HepG2 (cell line): ENCODE measurements around the gene CACNG7. TPM values are rescaled to one million over a fixed set of nuclear protein-coding genes. Genes with fewer than 3 reads are reported as not detected.
A peak's percentile ranks its signal among the peaks of the same experiment; 100 is the strongest.

Source experiments
- ATAC-seq: fragments of 200-7000 bp; cut with Tn5 transposase; 3 replicates; pipeline ENCODE4 v1.9.1; 2020; ENCODE audit warnings: mild to moderate bottlenecking, moderate library complexity
- BruUV-seq: library from RNA; stranded (reverse); fragments of 400-500 nt; replicated peaks from 2 replicates; lab custom pipeline; 2021; lab: Mats Ljungman, UMichigan
- CTCF ChIA-PET: fragments of 300-600 bp; formaldehyde crosslinking; extraction: SDS; loops from one replicate; lab custom pipeline; 2021; ENCODE audit warnings: low total read pairs, inconsistent platforms, low intra/inter-chr PET ratio; lab: Yijun Ruan, JAX
- POLR2A ChIA-PET: fragments of 350-600 bp; sonication (Branson Sonifier 250); formaldehyde crosslinking; loops from one replicate; lab custom pipeline; 2020; ENCODE audit warnings: antibody characterized with exemption, inconsistent platforms; lab: Yijun Ruan, JAX
- DNase-seq: peaks from one replicate; pipeline ENCODE4 v3.0.0-alpha.2; 2015; ENCODE audit warnings: low spot score
- FAIRE-seq: peaks from 3 replicates; lab custom pipeline; 2011; peaks lifted over from hg19 to GRCh38; lab: Jason Lieb, UNC
- H2AFZ ChIP-seq: one replicate; pipeline ENCODE4 v1.6.1; 2011; ENCODE audit warnings: low read length, inconsistent platforms
- H3K27ac ChIP-seq: fragments of 300-600 bp; 3 replicates; pipeline ENCODE4 v1.8.0; 2011; ENCODE audit warnings: mixed run types, mild to moderate bottlenecking, mixed read lengths, low read length, inconsistent platforms; ENCODE audit not compliant: insufficient read depth; ENCODE audit errors: extremely low read length
- H3K27me3 ChIP-seq, 2 experiments: fragments of 200-600 bp in 1 of 2; 2 replicates in 1 of 2; 3 replicates in 1 of 2; pipeline versions ENCODE4 v1.6.0 to v1.8.0; 2011; ENCODE audit warnings: low read length in 2 of 2, mild to moderate bottlenecking in 2 of 2, moderate library complexity in 2 of 2, inconsistent platforms in 1 of 2; ENCODE audit not compliant: insufficient read depth in 2 of 2, control insufficient read depth in 1 of 2
- H3K36me3 ChIP-seq, 2 experiments: fragments of 200-600 bp in 1 of 2; replicated peaks in 1 of 2; 2 replicates in 1 of 2; 3 replicates in 1 of 2; pipeline versions ENCODE4 v1.5.1 to v1.8.0; 2011; ENCODE audit warnings: low read length in 2 of 2, inconsistent platforms in 1 of 2; ENCODE audit not compliant: insufficient read depth in 2 of 2, control insufficient read depth in 1 of 2
- H3K4me1 ChIP-seq: 2 replicates; pipeline ENCODE4 v1.5.1; 2012; ENCODE audit warnings: low read length, inconsistent platforms; ENCODE audit not compliant: insufficient read depth
- H3K4me2 ChIP-seq: 2 replicates; pipeline ENCODE4 v1.6.0; 2011; ENCODE audit warnings: low read depth, low read length, inconsistent platforms
- H3K4me3 ChIP-seq, 3 experiments: fragments of 200-600 bp in 1 of 3; sonication (generic), shearing (Covaris generic) in 1 of 3; replicated peaks in 1 of 3; 2 replicates each; pipeline ENCODE4 v1.5.1; 2011 to 2016; ENCODE audit warnings: low read length in 3 of 3, inconsistent platforms in 2 of 3, low read depth in 2 of 3, mild to moderate bottlenecking in 2 of 3, control low read depth in 1 of 3, mixed read lengths in 1 of 3; ENCODE audit not compliant: insufficient read depth in 1 of 3
- H3K79me2 ChIP-seq: one replicate; pipeline ENCODE4 v1.6.1; 2011; ENCODE audit warnings: low read length, inconsistent platforms; ENCODE audit not compliant: insufficient read depth
- H3K9ac ChIP-seq: 2 replicates; pipeline ENCODE4 v1.6.0; 2011; ENCODE audit warnings: mild to moderate bottlenecking, low read depth, low read length, inconsistent platforms; ENCODE audit not compliant: insufficient read depth
- H3K9me3 ChIP-seq: 2 replicates; pipeline ENCODE4 v1.5.1; 2012; ENCODE audit warnings: mild to moderate bottlenecking, low read length
- H4K20me1 ChIP-seq: 2 replicates; pipeline ENCODE4 v1.6.0; 2011; ENCODE audit warnings: inconsistent platforms, mild to moderate bottlenecking, low read length, moderate library complexity; ENCODE audit not compliant: insufficient read depth
- AFF4 ChIP-seq: sonication (generic); formaldehyde crosslinking; IDR thresholded peaks from 2 replicates; pipeline ENCODE4 v1.4.0; 2020; ENCODE audit warnings: missing genetic modification reagents
- CREB1 ChIP-seq, 2 experiments: fragments of 450-650 bp in 1 of 2; IDR thresholded peaks; 2 replicates each; pipeline ENCODE4 v1.6.1; 2016 to 2017; ENCODE audit warnings: control low read depth in 1 of 2, mild to moderate bottlenecking in 1 of 2, missing compliant biosample characterization in 1 of 2, missing genetic modification characterization in 1 of 2
- HNF4G ChIP-seq, 2 experiments: sonication (generic) in 1 of 2; formaldehyde crosslinking in 1 of 2; IDR thresholded peaks; 2 replicates each; pipeline versions ENCODE4 v1.4.0 to v1.6.1; 2011 to 2020; ENCODE audit warnings: borderline replicate concordance in 2 of 2, low read depth in 2 of 2, mild to moderate bottlenecking in 2 of 2, low read length in 1 of 2, missing genetic modification reagents in 1 of 2, moderate library complexity in 1 of 2
- MLX ChIP-seq: IDR thresholded peaks from 2 replicates; pipeline ENCODE4 v1.6.1; 2016
- POLR2A ChIP-seq, 2 experiments: IDR thresholded peaks; 2 replicates each; pipeline ENCODE4 v1.6.1; 2011; ENCODE audit warnings: low read depth in 2 of 2, low read length in 2 of 2, mild to moderate bottlenecking in 1 of 2, moderate library complexity in 1 of 2; ENCODE audit not compliant: insufficient read depth in 1 of 2
- POLR2AphosphoS2 ChIP-seq: IDR thresholded peaks from 2 replicates; pipeline ENCODE4 v1.6.1; 2011; ENCODE audit warnings: low read depth, low read length, improper control_type of control experiment
- PPARG ChIP-seq: conservative IDR thresholded peaks from 2 replicates; pipeline ENCODE4 v1.6.1; 2016; ENCODE audit warnings: missing biosample characterization, missing genetic modification reagents
- RXRB ChIP-seq: IDR thresholded peaks from 2 replicates; pipeline ENCODE4 v1.6.1; 2016; ENCODE audit warnings: borderline replicate concordance, missing genetic modification reagents, missing compliant biosample characterization
- SIX4 ChIP-seq: sonication (generic); formaldehyde crosslinking; IDR thresholded peaks from 2 replicates; pipeline ENCODE4 v1.4.0; 2020; ENCODE audit warnings: missing genetic modification reagents
- SMAD9 ChIP-seq: sonication (generic); formaldehyde crosslinking; IDR thresholded peaks from 2 replicates; pipeline ENCODE4 v1.5.1; 2020; ENCODE audit warnings: mild to moderate bottlenecking, missing genetic modification reagents
- ZBTB7B ChIP-seq: sonication (generic); formaldehyde crosslinking; IDR thresholded peaks from 2 replicates; pipeline ENCODE4 v1.4.0; 2020; ENCODE audit warnings: missing genetic modification reagents
- ZFP62 ChIP-seq: sonication (generic); formaldehyde crosslinking; IDR thresholded peaks from 2 replicates; pipeline ENCODE4 v1.4.0; 2020; ENCODE audit warnings: missing genetic modification reagents
- ZNF24 ChIP-seq: fragments of 450-650 bp; IDR thresholded peaks from 2 replicates; pipeline ENCODE4 v1.6.1; 2017; ENCODE audit warnings: antibody characterized with exemption, mild to moderate bottlenecking
- ZNF547 ChIP-seq: sonication (generic); formaldehyde crosslinking; IDR thresholded peaks from 2 replicates; pipeline ENCODE4 v1.5.1; 2020; ENCODE audit warnings: mild to moderate bottlenecking, missing genetic modification reagents
- ZNF841 ChIP-seq: sonication (generic); formaldehyde crosslinking; IDR thresholded peaks from 2 replicates; pipeline ENCODE4 v1.8.1; 2023; ENCODE audit warnings: missing genetic modification reagents, borderline replicate concordance
- ZSCAN25 ChIP-seq: sonication (generic); formaldehyde crosslinking; IDR thresholded peaks from 2 replicates; pipeline ENCODE4 v1.8.0; 2022; ENCODE audit warnings: mild to moderate bottlenecking, missing genetic modification reagents
- WGBS: methylation state at CpG from one replicate; pipeline ENCODE4 v1.1.6; 2017; ENCODE audit warnings: low lambda C conversion rate; 5-methylcytosine and 5-hydroxymethylcytosine counted together
- in situ Hi-C: cut with HindIII; loops from 2 replicates; pipeline ENCODE4 v1.10.0; 2017; ENCODE audit warnings: low pct_unique_long_range_greater_than_20kb; ENCODE audit not compliant: extremely low pct_ligation_motif_present
- intact Hi-C: fragments of 100-400 bp; cut with micrococcal nuclease; formaldehyde crosslinking; loops from one replicate; pipeline ENCODE4 v1.10.0; 2022; ENCODE audit not compliant: unreplicated experiment
- polyA plus RNA-seq, 8 experiments: library from polyadenylated mRNA; depleted of rRNA in 3 of 8; stranded (reverse) in 7 of 8; unstranded in 1 of 8; fragments of >200 nt; fragmentation: Illumina TruSeq in 4 of 8; extraction: Trizol in 4 of 8; gene quantifications; 2 replicates each; pipeline versions ENCODE4 v1.2.1 to v1.2.3, GENCODE V29; 2011 to 2016; ENCODE audit warnings: low read depth in 4 of 8, missing spikeins in 1 of 8, mixed read lengths in 1 of 8; ENCODE audit not compliant: insufficient read depth in 1 of 8
- total RNA-seq, 5 experiments: library from RNA; depleted of rRNA; stranded (reverse); fragments of >200 nt; fragmentation: Illumina TruSeq; extraction: Trizol; gene quantifications; 2 replicates each; pipeline ENCODE4 v1.2.3, GENCODE V29; 2016; ENCODE audit warnings: low read depth in 1 of 5

Gene CACNG7
- total and polyA plus RNA-seq, 2 of the 13 experiments (the other 11 are each of a cell fraction or from before 2014, with no cell fraction given) = not detected

GRCh38 chr19:53871454-53871853, 37.6 kb upstream of the CACNG7 start:
- no peak for FAIRE-seq
- Histone ChIP-seq H3K27ac (no peak overlapping the region), H3K4me2 (no peak overlapping the region), H2AFZ (no peak overlapping the region), H4K20me1 (peaks cover 25% of the 10 kb centered on the region), H3K27me3 (no peaks in the 10 kb centered on the region; a peak in 1 of 5 replicates), H3K4me3 (no peak overlapping the region), H3K79me2 (peaks cover 26% of the 10 kb centered on the region), H3K36me3 (peaks cover 10 to 42% of the 10 kb centered on the region in 2 experiments; a peak in 4 of 5 replicates), H3K4me1 (no peaks in the 10 kb centered on the region), H3K9ac (no peak overlapping the region), H3K9me3 (no peaks in the 10 kb centered on the region)
- DNase-seq = no peak
- WGBS = 94% methylated on average over 7 of the region's 7 CpGs
- no peak for ATAC-seq
- intact Hi-C loops = no loop called here
- in situ Hi-C loops = no loop called here
- TF ChIP-seq ZNF24 = no peak
- TF ChIP-seq PPARG = no peak
- TF ChIP-seq ZNF547 (CRISPR knock-in tag) = no peak
- no peak for TF ChIP-seq ZBTB7B
- TF ChIP-seq AFF4 (CRISPR knock-in tag) = no peak
- no peak for TF ChIP-seq ZFP62 (CRISPR knock-in tag)
- no peak for TF ChIP-seq ZNF841
- peak; percentile 82 for TF ChIP-seq POLR2AphosphoS2
- no peak for TF ChIP-seq SMAD9
- no peak for TF ChIP-seq MLX
- 0 out of 4 replicates have a peak, but pooled peaks of 1 of the 2 experiments have one; percentile 53 for TF ChIP-seq POLR2A (IDR thresholded peaks at IDR 0.05; ENCODE audit: insufficient read depth in 1 of 2, low read depth in 2 of 2, low read length in 2 of 2)
- no peak for TF ChIP-seq RXRB (CRISPR knock-in tag)
- no peak for TF ChIP-seq HNF4G (IDR thresholded peaks at IDR 0.05; ENCODE audit: borderline replicate concordance, low read depth, low read length)
- no peak for TF ChIP-seq HNF4G (CRISPR knock-in tag; IDR thresholded peaks at IDR 0.05; ENCODE audit: borderline replicate concordance, low read depth)
- TF ChIP-seq CREB1 (IDR thresholded peaks at IDR 0.05) = no peak
- TF ChIP-seq CREB1 (CRISPR knock-in tag; IDR thresholded peaks at IDR 0.05) = no peak
- no peak for TF ChIP-seq ZSCAN25 (CRISPR knock-in tag)
- TF ChIP-seq SIX4 (CRISPR knock-in tag) = no peak
- POLR2A ChIA-PET = interaction anchor here (1.7 kb wide), 2 partner anchors 8 to 15 kb away, joined by 3 to 9 read pairs; no protein-coding TSS in a partner anchor
- CTCF ChIA-PET = no interaction called here
- no TSS peak for BruUV-seq
